PC-9 (cell line): ENCODE data around the gene NUP153. TPM values are rescaled to one million over a fixed set of nuclear protein-coding genes. Genes with fewer than 3 reads are reported as not detected.

Experiments
- BruUV-seq: library from RNA; stranded (reverse); fragments of 400-500 nt; replicated peaks from 2 replicates; lab custom pipeline; 2021; lab: Mats Ljungman, UMichigan
- CTCF ChIA-PET: fragments of 300-600 bp; sonication (Branson Sonifier 250); formaldehyde crosslinking; loops from one replicate; lab custom pipeline; 2022; ENCODE audit warnings: antibody characterized with exemption; lab: Charles Lee
- POLR2A ChIA-PET: fragments of 300-600 bp; sonication (Branson Sonifier 250); formaldehyde crosslinking; loops from one replicate; lab custom pipeline; 2022; ENCODE audit warnings: antibody characterized with exemption; ENCODE audit not compliant: unreplicated experiment; lab: Charles Lee
- DNase-seq, 2 experiments: peaks; one replicate each; pipeline versions ENCODE4 v3.0.0 to v3.0.0-alpha.2; 2015 to 2022; ENCODE audit warnings: mixed read lengths in 1 of 2
- H2AFZ ChIP-seq: fragments of 200-600 bp; sonication (generic); 2 replicates; pipeline ENCODE4 v1.8.1; 2017; ENCODE audit warnings: antibody characterized with exemption
- H3F3A ChIP-seq: fragments of 200-600 bp; sonication (generic); 2 replicates; pipeline ENCODE4 v1.8.1; 2017; ENCODE audit warnings: antibody characterized with exemption, mild to moderate bottlenecking, low read depth; ENCODE audit not compliant: insufficient read depth
- H3K27ac ChIP-seq: fragments of 200-600 bp; sonication (generic); 2 replicates; pipeline ENCODE4 v1.6.1; 2016; ENCODE audit warnings: mixed run types
- H3K27me3 ChIP-seq: fragments of 200-600 bp; sonication (generic); 2 replicates; pipeline ENCODE4 v1.6.1; 2016; ENCODE audit warnings: low read depth, mixed run types; ENCODE audit not compliant: insufficient read depth
- H3K36me3 ChIP-seq: fragments of 200-600 bp; sonication (generic); 2 replicates; pipeline ENCODE4 v1.6.1; 2016; ENCODE audit warnings: low read depth, mixed run types
- H3K4me1 ChIP-seq: fragments of 200-600 bp; sonication (generic); replicated peaks from 2 replicates; pipeline ENCODE4 v1.6.1; 2016; ENCODE audit warnings: mixed run types; ENCODE audit not compliant: insufficient read depth
- H3K4me2 ChIP-seq: fragments of 200-600 bp; sonication (generic); 2 replicates; pipeline ENCODE4 v1.6.1; 2017; ENCODE audit warnings: mixed run types
- H3K4me3 ChIP-seq: fragments of 200-600 bp; sonication (generic); 2 replicates; pipeline ENCODE4 v1.6.1; 2016; ENCODE audit warnings: mixed run types
- H3K79me2 ChIP-seq: fragments of 200-600 bp; sonication (generic); 2 replicates; pipeline ENCODE4 v1.6.1; 2017; ENCODE audit warnings: low read depth, mixed run types
- H3K9me2 ChIP-seq: fragments of 200-600 bp; sonication (generic); 2 replicates; pipeline ENCODE4 v1.8.1; 2017; ENCODE audit warnings: mild to moderate bottlenecking; ENCODE audit not compliant: insufficient read depth
- H3K9me3 ChIP-seq: fragments of 200-600 bp; sonication (generic); 2 replicates; pipeline ENCODE4 v1.8.1; 2016; ENCODE audit warnings: low read depth; ENCODE audit not compliant: insufficient read depth
- H4K20me1 ChIP-seq: fragments of 200-600 bp; sonication (generic); 2 replicates; pipeline ENCODE4 v1.8.1; 2017; ENCODE audit not compliant: insufficient read depth
- EZH2 ChIP-seq: fragments of 200-600 bp; sonication (generic); IDR thresholded peaks from 2 replicates; pipeline ENCODE4 v1.8.0; 2017; ENCODE audit warnings: antibody characterized with exemption, low read depth
- intact Hi-C: fragments of 100-400 bp; cut with micrococcal nuclease; formaldehyde crosslinking; loops from one replicate; pipeline ENCODE4 v1.10.0; 2022; ENCODE audit not compliant: unreplicated experiment
- total RNA-seq: library from RNA; stranded (reverse); gene quantifications from 2 replicates; pipeline ENCODE4 v1.2.3, GENCODE V29; 2021
- TF ChIP-seq, protein P1 (sequence below): fragments of 200-600 bp; sonication (generic); conservative IDR thresholded peaks from 2 replicates; pipeline ENCODE4 v1.6.1; 2017; ENCODE audit warnings: mixed run types, antibody characterized with exemption, mild to moderate bottlenecking, moderate library complexity

NUP153 gene
- total RNA-seq, 1 experiment from 2014 or later: 74.1 TPM

DNA sequence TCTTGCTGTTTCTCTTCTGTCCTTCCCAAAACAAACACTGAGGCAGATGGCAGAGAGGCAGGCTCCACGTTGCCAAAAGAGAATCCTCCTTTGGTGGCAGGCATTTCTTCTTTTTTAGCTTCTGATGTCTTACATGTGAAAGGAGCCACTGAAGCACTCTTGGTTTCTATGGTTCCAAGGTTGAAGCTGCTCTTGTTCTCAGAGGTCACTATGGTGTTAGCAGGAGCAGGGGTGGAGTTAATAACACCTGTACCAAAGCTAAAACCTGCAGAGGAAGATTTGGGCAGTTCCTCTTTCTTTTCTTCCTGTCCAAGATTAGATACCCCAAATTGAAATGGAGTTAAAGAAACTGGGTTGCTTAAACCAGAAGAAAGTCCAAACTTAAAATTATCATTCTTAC lies 77.9 kb downstream of the NUP153 start:
- H3F3A ChIP-seq: peaks cover 39% of the 10 kb centered on the region
- no peaks in the 10 kb centered on the region for H3K9me3 ChIP-seq
- DNase-seq: no peak
- peaks cover 49% of the 10 kb centered on the region for H3K36me3 ChIP-seq
- BruUV-seq: TSS peak; percentile 11
- no peaks in the 10 kb centered on the region for H3K9me2 ChIP-seq
- no peak overlapping the region for H2AFZ ChIP-seq
- TF ChIP-seq, protein P1, sequence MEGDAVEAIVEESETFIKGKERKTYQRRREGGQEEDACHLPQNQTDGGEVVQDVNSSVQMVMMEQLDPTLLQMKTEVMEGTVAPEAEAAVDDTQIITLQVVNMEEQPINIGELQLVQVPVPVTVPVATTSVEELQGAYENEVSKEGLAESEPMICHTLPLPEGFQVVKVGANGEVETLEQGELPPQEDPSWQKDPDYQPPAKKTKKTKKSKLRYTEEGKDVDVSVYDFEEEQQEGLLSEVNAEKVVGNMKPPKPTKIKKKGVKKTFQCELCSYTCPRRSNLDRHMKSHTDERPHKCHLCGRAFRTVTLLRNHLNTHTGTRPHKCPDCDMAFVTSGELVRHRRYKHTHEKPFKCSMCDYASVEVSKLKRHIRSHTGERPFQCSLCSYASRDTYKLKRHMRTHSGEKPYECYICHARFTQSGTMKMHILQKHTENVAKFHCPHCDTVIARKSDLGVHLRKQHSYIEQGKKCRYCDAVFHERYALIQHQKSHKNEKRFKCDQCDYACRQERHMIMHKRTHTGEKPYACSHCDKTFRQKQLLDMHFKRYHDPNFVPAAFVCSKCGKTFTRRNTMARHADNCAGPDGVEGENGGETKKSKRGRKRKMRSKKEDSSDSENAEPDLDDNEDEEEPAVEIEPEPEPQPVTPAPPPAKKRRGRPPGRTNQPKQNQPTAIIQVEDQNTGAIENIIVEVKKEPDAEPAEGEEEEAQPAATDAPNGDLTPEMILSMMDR: no peak
- no peak for TF ChIP-seq EZH2
- H4K20me1 ChIP-seq: peaks cover 10% of the 10 kb centered on the region
- H3K4me3 ChIP-seq: no peak overlapping the region
- CTCF ChIA-PET: no interaction called here
- intact Hi-C loops: no loop called here
- POLR2A ChIA-PET: no interaction called here
- H3K27me3 ChIP-seq: no peaks in the 10 kb centered on the region
- H3K27ac ChIP-seq: no peak overlapping the region
- 0 out of 2 replicates have a peak, but pooled peaks cover 8% of the 10 kb centered on the region for H3K79me2 ChIP-seq
- H3K4me2 ChIP-seq: no peak overlapping the region
- no peaks in the 10 kb centered on the region for H3K4me1 ChIP-seq

DNA sequence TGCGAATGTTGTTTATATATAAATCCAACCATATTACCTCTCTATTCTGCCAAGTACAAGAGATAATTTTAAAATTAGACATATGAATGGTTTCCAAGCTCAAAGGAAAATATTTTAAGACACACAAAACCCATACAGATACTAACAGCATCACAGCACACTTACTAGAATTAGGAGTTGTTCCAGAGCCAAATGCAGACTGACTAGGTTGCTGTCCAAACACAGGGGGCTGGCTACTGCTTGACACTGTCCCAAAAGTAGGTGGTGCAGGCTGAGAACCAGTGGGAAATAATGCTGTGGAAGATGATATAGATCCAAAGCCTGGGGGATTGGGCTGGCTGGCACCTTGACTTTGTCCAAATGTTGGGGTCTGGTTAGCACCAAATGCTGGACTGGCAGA lies 82.3 kb downstream of the NUP153 start:
- Histone ChIP-seq H2AFZ (no peak overlapping the region), H3K4me2 (no peak overlapping the region), H3K4me3 (no peak overlapping the region), H3K27me3 (no peaks in the 10 kb centered on the region), H3K9me3 (no peaks in the 10 kb centered on the region), H3K27ac (no peak overlapping the region), H3K79me2 (peaks cover 10% of the 10 kb centered on the region; the same call in 1 of the 2 replicates), H3K4me1 (no peaks in the 10 kb centered on the region), H3K36me3 (peaks cover 58% of the 10 kb centered on the region), H3F3A (peaks cover 34% of the 10 kb centered on the region), H4K20me1 (peaks cover 3% of the 10 kb centered on the region; the same call in 1 of the 2 replicates), H3K9me2 (no peaks in the 10 kb centered on the region)
- no peak for TF ChIP-seq EZH2
- CTCF ChIA-PET: no interaction called here
- intact Hi-C loops: loop anchor here (5.0 kb wide), 1 partner anchor 33 kb away; no protein-coding TSS in a partner anchor
- POLR2A ChIA-PET: no interaction called here
- BruUV-seq: no TSS peak
- DNase-seq: no peak

DNA sequence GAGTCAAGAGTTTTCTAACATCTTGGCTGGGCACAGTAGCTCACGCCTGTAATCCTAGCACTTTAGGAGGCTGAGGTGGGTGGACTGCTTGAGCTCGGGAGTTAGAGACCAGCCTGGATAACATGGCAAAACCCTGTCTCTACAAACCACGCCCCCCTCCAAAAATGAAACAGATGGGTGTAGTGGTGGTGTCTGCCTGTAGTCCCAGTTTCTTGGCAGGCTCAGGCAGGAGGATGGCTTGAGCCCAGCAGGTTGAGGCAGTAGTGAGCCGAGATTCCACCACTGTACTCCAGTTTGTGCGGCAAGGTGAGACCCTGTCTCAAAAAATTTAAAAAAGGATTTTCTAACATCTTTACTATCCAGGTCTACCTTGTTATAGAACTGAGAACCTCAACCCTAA lies 84.6 kb downstream of the NUP153 start:
- Histone ChIP-seq H3K9me3 (no peaks in the 10 kb centered on the region), H3K36me3 (peaks cover 43% of the 10 kb centered on the region), H4K20me1 (peaks cover 3% of the 10 kb centered on the region), H3K27me3 (no peaks in the 10 kb centered on the region), H3K4me3 (no peak overlapping the region), H3K79me2 (peaks cover 13% of the 10 kb centered on the region; the same call in 1 of the 2 replicates), H2AFZ (no peak overlapping the region), H3K27ac (no peak overlapping the region), H3K4me2 (no peak overlapping the region), H3K4me1 (no peaks in the 10 kb centered on the region), H3K9me2 (no peaks in the 10 kb centered on the region), H3F3A (peaks cover 31% of the 10 kb centered on the region)
- intact Hi-C loops: loop anchor here (5.0 kb wide), 1 partner anchor 35 kb away; no protein-coding TSS in a partner anchor
- CTCF ChIA-PET: no interaction called here
- no peak for DNase-seq
- no TSS peak for BruUV-seq
- POLR2A ChIA-PET: no interaction called here
- TF ChIP-seq, protein P1: no peak
- no peak for TF ChIP-seq EZH2
